PC-3 (cell line): ENCODE data around the gene SYNPO. TPM values are rescaled to one million over a fixed set of nuclear protein-coding genes. Genes with fewer than 3 reads are reported as not detected.

Experiments used
- ATAC-seq: fragments of 200-7000 bp; cut with Tn5 transposase; 2 replicates; pipeline ENCODE4 v1.9.1; 2020; ENCODE audit warnings: mild to moderate bottlenecking, moderate library complexity
- BruUV-seq: library from RNA; stranded (reverse); fragments of 400-500 nt; replicated peaks from 2 replicates; lab custom pipeline; 2021; lab: Mats Ljungman, UMichigan
- CTCF ChIA-PET: fragments of 300-600 bp; sonication (Branson Sonifier 250); formaldehyde crosslinking; loops from one replicate; lab custom pipeline; 2022; ENCODE audit warnings: antibody characterized with exemption; lab: Charles Lee
- POLR2A ChIA-PET: fragments of 300-600 bp; sonication (Branson Sonifier 250); formaldehyde crosslinking; loops from one replicate; lab custom pipeline; 2022; ENCODE audit warnings: antibody characterized with exemption; ENCODE audit not compliant: unreplicated experiment; lab: Charles Lee
- DNase-seq: peaks from one replicate; pipeline ENCODE4 v3.0.0-alpha.2; 2015
- H2AFZ ChIP-seq: fragments of 300-600 bp; sonication (generic); 2 replicates; pipeline ENCODE4 v1.6.0; 2016; ENCODE audit warnings: antibody characterized with exemption, low read length
- H3F3A ChIP-seq: fragments of 300-600 bp; sonication (generic); one replicate; pipeline ENCODE4 v1.6.0; 2017; ENCODE audit warnings: antibody characterized with exemption, low read length, control low read depth, mild to moderate bottlenecking; ENCODE audit not compliant: unreplicated experiment
- H3K27ac ChIP-seq: fragments of 300-600 bp; sonication (generic); 2 replicates; pipeline ENCODE4 v1.5.1; 2016; ENCODE audit warnings: mild to moderate bottlenecking, low read length
- H3K27me3 ChIP-seq: fragments of 300-600 bp; sonication (generic); 2 replicates; pipeline ENCODE4 v1.6.1; 2016; ENCODE audit warnings: low read length, mixed read lengths
- H3K36me3 ChIP-seq: fragments of 300-600 bp; sonication (generic); 2 replicates; pipeline ENCODE4 v1.6.1; 2016; ENCODE audit warnings: low read depth, mixed run types, low read length, mixed read lengths
- H3K4me1 ChIP-seq: fragments of 300-600 bp; sonication (generic); 2 replicates; pipeline ENCODE4 v1.5.1; 2016; ENCODE audit warnings: low read length; ENCODE audit not compliant: insufficient read depth
- H3K4me2 ChIP-seq: fragments of 300-600 bp; sonication (generic); 2 replicates; pipeline ENCODE4 v1.6.0; 2016; ENCODE audit warnings: low read length
- H3K4me3 ChIP-seq: fragments of 300-600 bp; sonication (generic); 2 replicates; pipeline ENCODE4 v1.5.1; 2016; ENCODE audit warnings: mild to moderate bottlenecking, low read length, mixed read lengths
- H3K79me2 ChIP-seq: fragments of 300-600 bp; sonication (generic); 2 replicates; pipeline ENCODE4 v1.6.1; 2017; ENCODE audit warnings: low read length, mixed read lengths
- H3K9ac ChIP-seq: fragments of 300-600 bp; sonication (generic); 2 replicates; pipeline ENCODE4 v1.6.0; 2016; ENCODE audit warnings: mild to moderate bottlenecking, low read length
- H3K9me2 ChIP-seq: fragments of 300-600 bp; sonication (generic); replicated peaks from 2 replicates; pipeline ENCODE4 v1.6.1; 2016; ENCODE audit warnings: mixed run types, low read length, mixed read lengths
- H3K9me3 ChIP-seq: fragments of 300-600 bp; sonication (generic); 2 replicates; pipeline ENCODE4 v1.6.1; 2016; ENCODE audit warnings: low read length, mixed read lengths
- H4K20me1 ChIP-seq: fragments of 300-600 bp; sonication (generic); 2 replicates; pipeline ENCODE4 v1.6.1; 2016; ENCODE audit warnings: low read length, mixed read lengths
- EZH2 ChIP-seq: fragments of 300-600 bp; sonication (generic); IDR thresholded peaks from one replicate; pipeline ENCODE4 v1.6.1; 2017; ENCODE audit warnings: antibody characterized with exemption, mild to moderate bottlenecking, low read length; ENCODE audit not compliant: unreplicated experiment
- EZH2phosphoT487 ChIP-seq: fragments of 300-600 bp; sonication (generic); IDR thresholded peaks from 2 replicates; pipeline ENCODE4 v1.6.1; 2018; ENCODE audit warnings: mild to moderate bottlenecking, antibody characterized with exemption, low read length, borderline replicate concordance
- intact Hi-C: fragments of 100-400 bp; cut with micrococcal nuclease; formaldehyde crosslinking; loops from 2 replicates; pipeline ENCODE4 v1.9.0; 2023
- total RNA-seq: library from RNA; depleted of rRNA; stranded (reverse); fragments of >200 nt; gene quantifications from 2 replicates; pipeline ENCODE4 v1.2.3, GENCODE V29; 2014
- TF ChIP-seq, protein P1 (sequence below): fragments of 300-600 bp; sonication (generic); conservative IDR thresholded peaks from 2 replicates; pipeline ENCODE4 v1.5.1; 2017; ENCODE audit warnings: antibody characterized with exemption, low read depth, mild to moderate bottlenecking, low read length

Gene SYNPO
- total RNA-seq, 1 experiment from 2014 or later = 5.3 TPM

GRCh38 chr5:150605546-150605945 is 34.9 kb upstream of the SYNPO start:
- no peak for TF ChIP-seq EZH2
- TF ChIP-seq, protein P1, sequence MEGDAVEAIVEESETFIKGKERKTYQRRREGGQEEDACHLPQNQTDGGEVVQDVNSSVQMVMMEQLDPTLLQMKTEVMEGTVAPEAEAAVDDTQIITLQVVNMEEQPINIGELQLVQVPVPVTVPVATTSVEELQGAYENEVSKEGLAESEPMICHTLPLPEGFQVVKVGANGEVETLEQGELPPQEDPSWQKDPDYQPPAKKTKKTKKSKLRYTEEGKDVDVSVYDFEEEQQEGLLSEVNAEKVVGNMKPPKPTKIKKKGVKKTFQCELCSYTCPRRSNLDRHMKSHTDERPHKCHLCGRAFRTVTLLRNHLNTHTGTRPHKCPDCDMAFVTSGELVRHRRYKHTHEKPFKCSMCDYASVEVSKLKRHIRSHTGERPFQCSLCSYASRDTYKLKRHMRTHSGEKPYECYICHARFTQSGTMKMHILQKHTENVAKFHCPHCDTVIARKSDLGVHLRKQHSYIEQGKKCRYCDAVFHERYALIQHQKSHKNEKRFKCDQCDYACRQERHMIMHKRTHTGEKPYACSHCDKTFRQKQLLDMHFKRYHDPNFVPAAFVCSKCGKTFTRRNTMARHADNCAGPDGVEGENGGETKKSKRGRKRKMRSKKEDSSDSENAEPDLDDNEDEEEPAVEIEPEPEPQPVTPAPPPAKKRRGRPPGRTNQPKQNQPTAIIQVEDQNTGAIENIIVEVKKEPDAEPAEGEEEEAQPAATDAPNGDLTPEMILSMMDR = no peak
- no peak for TF ChIP-seq EZH2phosphoT487
- H3K9me3 ChIP-seq = no peaks in the 10 kb centered on the region
- H3K36me3 ChIP-seq = no peaks in the 10 kb centered on the region
- ATAC-seq (no peak), DNase-seq (no peak)
- no peaks in the 10 kb centered on the region for H3F3A ChIP-seq
- no TSS peak for BruUV-seq
- H3K79me2 ChIP-seq = no peaks in the 10 kb centered on the region
- H3K9me2 ChIP-seq = no peaks in the 10 kb centered on the region
- H2AFZ ChIP-seq = no peak overlapping the region
- no peak overlapping the region for H3K4me3 ChIP-seq
- H3K9ac ChIP-seq = no peak overlapping the region
- no peaks in the 10 kb centered on the region for H3K4me1 ChIP-seq
- no peak overlapping the region for H3K27ac ChIP-seq
- ChIA-PET CTCF (no interaction called here), POLR2A (no interaction called here)
- intact Hi-C loops = no loop called here
- H3K27me3 ChIP-seq = no peaks in the 10 kb centered on the region
- no peak overlapping the region for H3K4me2 ChIP-seq
- H4K20me1 ChIP-seq = no peaks in the 10 kb centered on the region

DNA sequence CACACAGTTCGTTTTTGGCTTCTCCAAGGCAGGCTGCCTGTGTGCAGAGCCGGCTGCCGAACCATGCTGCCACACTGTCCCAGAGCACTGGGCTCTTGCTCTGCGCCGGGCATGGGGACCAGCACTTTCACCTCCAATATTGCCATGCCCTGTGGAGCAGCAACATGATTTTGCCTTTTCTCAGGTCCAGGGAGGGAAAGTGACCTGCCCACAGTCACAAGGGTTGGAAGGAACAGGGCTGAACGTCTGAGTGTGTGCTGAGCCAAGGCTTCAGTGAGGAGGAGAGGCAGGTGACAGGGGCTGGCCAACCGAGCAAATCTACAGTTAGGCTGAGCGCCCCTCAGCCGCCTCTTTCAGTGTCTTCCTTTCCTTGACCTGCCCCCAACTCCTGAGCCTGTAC is 34.0 kb upstream of the SYNPO start:
- H4K20me1 ChIP-seq = no peaks in the 10 kb centered on the region
- H3K36me3 ChIP-seq = no peaks in the 10 kb centered on the region
- ATAC-seq (no peak), DNase-seq (no peak)
- no peak overlapping the region for H3K4me3 ChIP-seq
- no peaks in the 10 kb centered on the region for H3K9me2 ChIP-seq
- intact Hi-C loops = no loop called here
- H3K4me1 ChIP-seq = no peaks in the 10 kb centered on the region
- no peaks in the 10 kb centered on the region for H3K27me3 ChIP-seq
- H3K79me2 ChIP-seq = no peaks in the 10 kb centered on the region
- ChIA-PET POLR2A (no interaction called here), CTCF (no interaction called here)
- no peaks in the 10 kb centered on the region for H3F3A ChIP-seq
- TF ChIP-seq, protein P1 = no peak
- TF ChIP-seq EZH2phosphoT487 = no peak
- TF ChIP-seq EZH2 = no peak
- H2AFZ ChIP-seq = no peak overlapping the region
- H3K27ac ChIP-seq = no peak overlapping the region
- no peaks in the 10 kb centered on the region for H3K9me3 ChIP-seq
- H3K4me2 ChIP-seq = no peak overlapping the region
- no peak overlapping the region for H3K9ac ChIP-seq
- BruUV-seq = no TSS peak

DNA sequence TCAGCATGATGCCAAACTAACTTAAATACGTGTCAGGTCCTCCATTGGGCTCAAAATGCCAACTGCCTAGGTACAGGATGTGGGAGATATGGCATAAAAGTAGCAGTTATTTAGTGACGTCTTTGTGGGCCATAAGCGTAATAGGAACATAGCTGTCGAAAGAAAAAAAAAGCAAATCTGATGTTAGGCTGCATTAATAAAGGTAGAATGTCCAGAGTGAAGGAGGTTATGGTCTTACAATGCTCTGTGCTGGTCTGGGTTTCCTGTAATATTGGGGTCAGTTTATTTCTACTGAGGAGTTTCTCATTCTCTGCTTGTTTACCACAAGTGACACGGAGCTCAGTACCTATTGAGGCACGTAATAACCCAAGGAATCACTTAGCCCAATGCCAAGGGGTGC is 33.4 kb upstream of the SYNPO start:
- CTCF ChIA-PET = no interaction called here

More for the DNA sequence above, 33.4 kb upstream of the SYNPO start:
- no peaks in the 10 kb centered on the region for H3K79me2 ChIP-seq
- H2AFZ ChIP-seq = no peak overlapping the region
- POLR2A ChIA-PET = no interaction called here
- H3K4me1 ChIP-seq = no peaks in the 10 kb centered on the region
- no peak for DNase-seq
- H3K9me2 ChIP-seq = no peaks in the 10 kb centered on the region
- no peak for ATAC-seq
- H3K4me2 ChIP-seq = no peak overlapping the region
- no peak overlapping the region for H3K9ac ChIP-seq
- no peaks in the 10 kb centered on the region for H3F3A ChIP-seq
- intact Hi-C loops = no loop called here
- H3K27me3 ChIP-seq = no peaks in the 10 kb centered on the region
- H4K20me1 ChIP-seq = no peaks in the 10 kb centered on the region
- no peak overlapping the region for H3K27ac ChIP-seq
- H3K4me3 ChIP-seq = no peak overlapping the region
- TF ChIP-seq EZH2 (no peak), EZH2phosphoT487 (no peak)
- TF ChIP-seq, protein P1 = no peak
- H3K36me3 ChIP-seq = no peaks in the 10 kb centered on the region
- BruUV-seq = no TSS peak
- H3K9me3 ChIP-seq = no peaks in the 10 kb centered on the region
